Activated CD4-positive, alpha-beta T cell treated with anti-CD3 and anti-CD28 coated beads for 4 hours (primary cell): ENCODE data around the gene LMX1A.

ENCODE experiments used
- DNase-seq, 2 donors: peaks; one replicate each; pipeline ENCODE4 v3.0.0-alpha.2; 2020

The LMX1A gene

GRCh38 chr1:165316153-165316772, 40.3 kb downstream of the LMX1A start:
- no peak for DNase-seq

DNA sequence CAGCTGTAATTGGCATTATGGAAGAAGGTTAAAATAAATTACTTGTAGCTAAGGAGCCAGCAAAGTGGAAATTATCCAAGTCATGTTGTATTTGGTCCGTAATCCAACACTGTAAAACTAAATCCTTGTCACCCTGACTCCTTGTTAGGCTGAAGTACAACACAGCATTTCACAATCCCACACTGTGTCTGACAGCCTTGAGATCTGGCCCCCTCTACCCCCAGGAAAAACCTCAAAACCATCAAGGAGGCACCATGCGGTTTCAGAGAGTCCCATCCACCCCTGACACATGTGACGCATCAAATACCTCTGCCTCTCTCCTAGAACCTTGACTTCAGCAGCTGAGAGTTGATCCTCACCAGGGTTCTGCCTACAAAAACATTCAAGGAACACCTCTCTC, 41.0 kb downstream of the LMX1A start:
- no peak for DNase-seq

GRCh38 chr1:165313903-165314302, 42.6 kb downstream of the LMX1A start:
- DNase-seq = no peak

GRCh38 chr1:165312591-165312990, 43.9 kb downstream of the LMX1A start:
- no peak for DNase-seq

DNA sequence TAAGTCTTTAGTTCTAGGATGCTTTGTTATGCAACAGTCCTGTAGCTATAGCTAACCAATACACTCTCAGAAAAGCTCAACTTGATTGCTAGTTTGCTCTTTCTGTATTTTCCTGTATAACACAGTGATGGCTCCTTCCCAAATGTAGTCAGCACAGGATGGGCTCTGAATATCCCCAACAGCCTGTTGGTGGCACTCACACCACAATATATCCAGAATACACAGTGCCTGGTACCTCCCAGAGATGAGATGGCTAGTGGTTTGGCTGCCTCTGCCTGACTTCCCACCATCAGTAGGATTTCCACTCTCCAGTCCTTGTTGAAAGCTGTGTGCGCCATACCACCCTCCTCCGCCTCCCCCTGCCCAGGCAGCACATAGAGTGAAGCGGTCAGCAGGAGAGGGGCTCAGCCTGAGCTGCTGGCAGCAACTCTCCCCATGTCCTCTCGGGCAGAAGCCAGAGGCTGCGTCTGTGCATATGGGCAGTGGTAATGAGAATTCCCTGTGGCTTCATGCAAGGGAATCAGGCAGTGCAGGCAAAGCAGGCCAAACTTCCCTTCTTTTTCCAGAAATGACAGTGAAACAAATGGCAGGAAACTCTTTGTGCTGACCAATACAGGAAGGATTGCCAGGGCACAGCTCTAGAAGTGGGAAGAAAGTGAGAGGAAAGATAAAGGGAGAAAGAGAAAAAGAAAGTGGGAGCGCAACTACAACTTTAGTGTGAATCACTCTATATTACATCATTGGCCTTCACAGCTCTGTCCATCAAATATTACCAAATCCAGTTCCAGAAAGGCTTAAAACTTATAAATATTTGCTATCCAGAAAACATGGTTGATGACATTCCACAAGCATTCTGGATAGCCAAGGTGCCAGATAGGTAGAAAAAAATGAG, 49.7 kb downstream of the LMX1A start:
- DNase-seq = no peak

DNA sequence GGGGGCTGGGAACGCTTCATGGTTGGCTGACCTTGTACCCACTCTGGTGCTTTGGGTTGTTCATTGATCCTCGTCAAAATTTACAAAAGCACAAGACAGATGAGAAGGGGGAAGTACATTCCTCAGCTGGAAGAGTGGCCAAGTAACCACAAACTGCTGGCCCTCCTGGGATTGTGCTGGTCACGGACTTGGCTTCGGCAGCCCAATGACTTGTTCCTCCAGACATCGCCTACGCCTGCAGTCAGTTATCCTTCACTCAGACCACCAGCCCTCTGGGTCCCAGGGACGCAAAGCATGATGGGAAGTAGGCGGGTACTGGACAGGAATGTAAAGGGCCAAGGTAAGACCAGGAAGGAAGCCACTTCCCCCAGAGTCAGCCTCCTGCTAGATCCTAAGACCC, 53.1 kb downstream of the LMX1A start:
- no peak for DNase-seq

GRCh38 chr1:165300400-165300903, 56.1 kb downstream of the LMX1A start:
- no peak for DNase-seq

DNA sequence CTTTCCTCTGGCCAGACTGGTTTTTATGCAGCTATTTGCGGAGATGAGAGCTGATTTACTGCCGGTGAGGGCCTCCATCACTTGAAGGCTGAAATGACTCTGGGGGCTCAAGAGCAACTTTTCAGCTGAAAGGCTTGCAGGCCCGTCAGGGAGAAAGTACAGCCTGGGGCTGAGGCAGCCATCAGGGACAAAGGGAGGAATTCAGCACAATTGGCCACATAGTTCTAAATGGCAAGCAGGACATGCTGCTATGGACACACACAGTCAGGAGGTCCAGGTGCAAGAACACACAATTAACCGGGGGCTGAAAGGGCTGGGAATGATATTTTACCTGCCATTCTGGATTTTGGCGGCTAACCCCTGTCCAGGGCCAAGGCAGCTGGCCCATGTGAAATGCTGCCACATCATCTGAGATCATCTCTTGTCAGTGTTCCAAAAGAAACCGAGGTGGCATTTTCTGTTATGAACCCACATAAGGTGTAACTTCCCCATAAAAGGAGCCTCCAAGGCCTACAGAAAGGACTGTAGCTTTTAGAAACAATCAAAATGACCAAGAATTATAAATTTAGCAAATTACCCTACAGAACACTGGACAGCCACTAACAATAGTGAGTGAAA, 58.2 kb downstream of the LMX1A start:
- no peak for DNase-seq

GRCh38 chr1:165296205-165296604, 60.3 kb downstream of the LMX1A start:
- no peak for DNase-seq

DNA sequence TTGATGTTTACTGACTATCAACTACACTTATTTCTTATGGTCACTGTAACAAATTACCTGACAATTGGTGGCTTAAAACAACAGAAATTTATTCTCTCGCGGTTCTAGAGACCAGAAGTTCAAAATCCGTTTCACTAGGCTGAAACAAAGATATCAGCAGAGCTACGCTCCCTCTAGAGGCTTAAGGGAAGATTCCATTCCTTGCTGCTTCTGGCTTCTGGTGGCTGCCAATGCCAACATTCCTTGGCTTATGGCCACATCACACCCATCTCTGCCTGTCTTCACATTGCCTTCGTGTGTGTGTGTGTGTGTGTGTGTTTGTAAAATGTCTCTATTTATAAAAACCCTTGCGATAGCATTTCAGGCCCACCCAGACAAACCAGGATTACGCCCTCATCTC, 66.4 kb downstream of the LMX1A start:
- DNase-seq = no peak

- DNase-seq = no peak
These were observed 67.0 kb downstream of the LMX1A start for GRCh38 chr1:165289556-165289955.

GRCh38 chr1:165288350-165289120, 68.0 kb downstream of the LMX1A start:
- no peak for DNase-seq

DNA sequence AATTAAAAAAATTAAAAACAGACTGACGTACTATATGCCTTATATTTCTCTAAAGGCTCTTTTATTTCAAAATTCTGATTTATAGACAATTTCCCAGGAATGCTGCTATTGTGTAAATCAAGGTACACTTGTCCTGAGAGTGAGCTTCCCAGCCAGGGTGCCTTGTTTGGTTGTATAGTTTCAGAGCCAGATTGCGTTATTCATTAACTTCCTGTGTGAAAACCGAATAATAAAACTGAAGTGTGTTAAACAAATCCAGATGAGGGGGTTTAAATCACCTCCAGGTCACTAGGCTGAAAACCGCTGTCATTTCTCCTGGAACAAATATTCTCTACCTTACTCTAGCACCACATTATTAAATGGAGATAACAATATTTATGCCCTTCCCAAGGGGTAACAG, 68.7 kb downstream of the LMX1A start:
- no peak for DNase-seq

DNA sequence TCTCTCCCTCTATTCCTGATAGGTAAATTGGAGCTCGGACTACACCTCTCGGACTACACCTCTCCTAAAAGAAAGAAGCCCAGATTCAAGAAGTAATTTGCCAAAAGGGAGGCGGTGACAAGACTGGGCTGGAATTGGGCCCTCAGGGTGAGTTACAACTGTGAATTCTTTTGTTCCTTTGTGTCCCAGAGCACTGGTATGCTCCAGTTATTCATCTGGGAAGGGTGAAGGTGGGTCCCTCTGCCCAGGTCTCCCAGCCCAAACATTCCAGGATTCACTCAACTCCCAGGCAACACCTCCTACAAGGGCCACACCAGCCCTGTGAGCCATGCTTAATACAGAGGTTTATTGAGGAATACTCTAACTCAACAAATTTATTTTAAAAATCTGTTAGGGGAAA, 69.2 kb downstream of the LMX1A start:
- no peak for DNase-seq

DNA sequence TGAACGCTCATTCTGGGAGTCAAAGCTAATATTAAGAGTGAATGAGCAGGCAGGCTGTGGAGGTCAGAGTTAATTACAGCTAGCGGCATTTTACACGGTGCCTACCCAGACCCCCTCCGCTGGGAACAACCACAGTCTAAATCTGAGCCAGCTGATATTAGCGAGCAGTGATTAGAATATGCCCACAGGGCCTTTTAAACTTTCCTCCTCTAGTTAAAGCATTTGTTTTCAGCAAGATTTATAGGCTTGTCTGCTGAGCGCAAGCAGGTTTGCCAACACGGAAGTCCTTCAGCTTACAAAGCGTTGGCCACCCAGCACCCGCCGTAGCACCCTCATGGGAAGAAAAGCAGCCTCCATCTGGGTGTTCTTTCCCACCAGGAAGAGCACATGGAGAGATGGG, 72.1 kb downstream of the LMX1A start:
- no peak for DNase-seq

DNA sequence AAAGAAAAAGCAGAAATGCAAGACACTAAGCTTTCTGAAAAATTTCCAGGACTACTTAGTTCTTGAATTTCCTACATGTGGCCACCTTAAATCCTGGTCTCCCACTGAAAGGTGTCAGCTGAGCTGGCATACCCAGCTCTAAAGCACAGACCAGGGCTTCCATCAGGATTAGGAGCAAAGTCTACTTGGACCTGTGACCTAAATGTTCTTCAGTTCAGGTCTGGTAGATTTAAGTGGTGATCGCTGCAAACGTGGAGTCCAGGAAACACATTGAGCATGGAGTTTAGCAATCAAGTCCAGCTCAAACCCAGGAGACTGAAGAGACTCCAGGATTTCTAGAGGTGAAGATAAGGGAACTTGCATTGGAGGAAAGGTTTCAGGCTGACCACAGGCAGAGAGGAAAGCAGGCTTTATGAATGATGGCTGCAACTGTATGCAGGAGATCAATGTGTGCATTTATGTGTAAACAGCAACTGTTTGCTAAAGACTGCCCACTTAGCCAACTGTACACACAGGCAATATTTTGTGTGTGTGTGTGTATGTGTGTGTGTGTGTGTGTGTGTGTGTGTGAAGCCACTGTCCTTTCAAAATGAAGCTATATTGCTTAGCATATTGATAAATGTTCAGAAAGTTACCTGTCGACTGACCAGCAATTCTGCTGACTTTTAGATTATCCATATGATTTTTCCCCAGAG, 75.2 kb downstream of the LMX1A start:
- no peak for DNase-seq

- DNase-seq = no peak
These were observed 76.6 kb downstream of the LMX1A start for GRCh38 chr1:165279882-165280281.

DNA sequence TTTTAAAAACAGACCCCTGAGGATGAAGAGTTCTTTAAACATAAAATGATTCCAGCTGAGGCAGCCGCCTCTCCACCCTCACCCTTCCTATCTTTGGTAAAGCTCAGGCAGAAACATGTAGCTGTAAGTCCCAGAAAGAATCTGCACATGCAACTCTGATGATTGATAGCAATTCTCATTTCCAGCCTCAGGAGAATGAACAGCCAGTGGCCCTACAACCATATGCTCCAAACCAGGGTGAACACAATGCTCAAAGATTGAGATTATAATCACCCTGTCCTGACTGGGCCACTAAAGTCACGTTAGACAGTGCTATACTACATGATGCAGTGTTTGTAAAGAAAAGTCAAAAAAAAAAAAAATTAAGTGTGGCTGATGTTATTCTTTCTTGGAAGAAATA, 80.2 kb downstream of the LMX1A start:
- DNase-seq = no peak

- no peak for DNase-seq
These were observed 91.2 kb downstream of the LMX1A start for GRCh38 chr1:165265196-165265838.

GRCh38 chr1:165259706-165260428, 96.6 kb downstream of the LMX1A start:
- DNase-seq = no peak

- DNase-seq = no peak
These were observed 97.3 kb downstream of the LMX1A start for GRCh38 chr1:165259236-165259635.
